ENCODE data around the gene STAT2. TPM values are rescaled to one million over a fixed set of nuclear protein-coding genes. Genes with fewer than 3 reads are reported as not detected.
"Not testable (repeated sequence)": the region's sequence is repeated elsewhere in the genome, so short reads cannot be mapped to it uniquely, and the experiment has no call there.

Gene STAT2
- total and polyA plus RNA-seq, 2 of the 13 experiments (the other 11 are each of a cell fraction or from before 2014, with no cell fraction given): 43.5 to 84.6 TPM

GRCh38 chr12:56401612-56402011 is 41.7 kb upstream of the STAT2 start:
- ATAC-seq; POLR2A ChIA-PET; H2AFZ ChIP-seq (ENCODE audit: low read length); H3K4me2 ChIP-seq (ENCODE audit: low read depth, low read length); H3K9ac ChIP-seq (ENCODE audit: insufficient read depth, low read depth, low read length); H3K4me3 ChIP-seq (replicated peaks in 1 of 3; ENCODE audit: insufficient read depth in 1 of 3, low read depth in 2 of 3, low read length in 3 of 3); H3K27me3 ChIP-seq (ENCODE audit: control insufficient read depth in 1 of 2, insufficient read depth in 2 of 2, low read length in 2 of 2); H3K27ac ChIP-seq (ENCODE audit: extremely low read length, insufficient read depth, low read length); in situ Hi-C loops (cut with HindIII; ENCODE audit: extremely low pct_ligation_motif_present, low pct_unique_long_range_greater_than_20kb); H3K36me3 ChIP-seq (replicated peaks in 1 of 2; ENCODE audit: control insufficient read depth in 1 of 2, insufficient read depth in 2 of 2, low read length in 2 of 2); intact Hi-C loops (cut with micrococcal nuclease; ENCODE audit: unreplicated experiment); FAIRE-seq; CTCF ChIA-PET (ENCODE audit: low intra/inter-chr PET ratio, low total read pairs); BruUV-seq (replicated peaks); H3K9me3 ChIP-seq (ENCODE audit: low read length); DNase-seq (ENCODE audit: low spot score); H3K79me2 ChIP-seq (ENCODE audit: insufficient read depth, low read length); H4K20me1 ChIP-seq (ENCODE audit: insufficient read depth, low read length): not testable (repeated sequence)
- H3K4me1 ChIP-seq (ENCODE audit: insufficient read depth, low read length): peaks cover 31% of the 10 kb centered on the region

GRCh38 chr12:56401125-56401524 is 41.2 kb upstream of the STAT2 start:
- H3K4me2 ChIP-seq (ENCODE audit: low read depth, low read length); CTCF ChIA-PET (ENCODE audit: low intra/inter-chr PET ratio, low total read pairs); H3K4me3 ChIP-seq (replicated peaks in 1 of 3; ENCODE audit: insufficient read depth in 1 of 3, low read depth in 2 of 3, low read length in 3 of 3); BruUV-seq (replicated peaks); H4K20me1 ChIP-seq (ENCODE audit: insufficient read depth, low read length); H3K27me3 ChIP-seq (ENCODE audit: control insufficient read depth in 1 of 2, insufficient read depth in 2 of 2, low read length in 2 of 2); H3K79me2 ChIP-seq (ENCODE audit: insufficient read depth, low read length); H2AFZ ChIP-seq (ENCODE audit: low read length); H3K9ac ChIP-seq (ENCODE audit: insufficient read depth, low read depth, low read length); ATAC-seq; intact Hi-C loops (cut with micrococcal nuclease; ENCODE audit: unreplicated experiment); POLR2A ChIA-PET; H3K9me3 ChIP-seq (ENCODE audit: low read length); in situ Hi-C loops (cut with HindIII; ENCODE audit: extremely low pct_ligation_motif_present, low pct_unique_long_range_greater_than_20kb); DNase-seq (ENCODE audit: low spot score); FAIRE-seq; H3K36me3 ChIP-seq (replicated peaks in 1 of 2; ENCODE audit: control insufficient read depth in 1 of 2, insufficient read depth in 2 of 2, low read length in 2 of 2); H3K27ac ChIP-seq (ENCODE audit: extremely low read length, insufficient read depth, low read length): not testable (repeated sequence)
- WGBS (ENCODE audit: low lambda C conversion rate): 38% methylated on average over 2 of the region's 3 CpGs
- peaks cover 31% of the 10 kb centered on the region for H3K4me1 ChIP-seq (ENCODE audit: insufficient read depth, low read length)

GRCh38 chr12:56399466-56399865 is 39.6 kb upstream of the STAT2 start:
- H3K4me2 ChIP-seq (ENCODE audit: low read depth, low read length); H3K36me3 ChIP-seq (replicated peaks in 1 of 2; ENCODE audit: control insufficient read depth in 1 of 2, insufficient read depth in 2 of 2, low read length in 2 of 2); DNase-seq (ENCODE audit: low spot score); H2AFZ ChIP-seq (ENCODE audit: low read length); H3K79me2 ChIP-seq (ENCODE audit: insufficient read depth, low read length); H3K27ac ChIP-seq (ENCODE audit: extremely low read length, insufficient read depth, low read length); H3K9me3 ChIP-seq (ENCODE audit: low read length); H3K27me3 ChIP-seq (ENCODE audit: control insufficient read depth in 1 of 2, insufficient read depth in 2 of 2, low read length in 2 of 2); in situ Hi-C loops (cut with HindIII; ENCODE audit: extremely low pct_ligation_motif_present, low pct_unique_long_range_greater_than_20kb); H4K20me1 ChIP-seq (ENCODE audit: insufficient read depth, low read length); ATAC-seq; H3K4me3 ChIP-seq (replicated peaks in 1 of 3; ENCODE audit: insufficient read depth in 1 of 3, low read depth in 2 of 3, low read length in 3 of 3); H3K9ac ChIP-seq (ENCODE audit: insufficient read depth, low read depth, low read length); CTCF ChIA-PET (ENCODE audit: low intra/inter-chr PET ratio, low total read pairs); POLR2A ChIA-PET; intact Hi-C loops (cut with micrococcal nuclease; ENCODE audit: unreplicated experiment); BruUV-seq (replicated peaks); FAIRE-seq: not testable (repeated sequence)
- 87% methylated on average over 3 of the region's 3 CpGs for WGBS (ENCODE audit: low lambda C conversion rate)
- peaks cover 31% of the 10 kb centered on the region for H3K4me1 ChIP-seq (ENCODE audit: insufficient read depth, low read length)
